ENCODE measurements around the gene SOX4.
A peak's percentile ranks its signal among the peaks of the same experiment; 100 is the strongest.

SOX4 gene

DNA sequence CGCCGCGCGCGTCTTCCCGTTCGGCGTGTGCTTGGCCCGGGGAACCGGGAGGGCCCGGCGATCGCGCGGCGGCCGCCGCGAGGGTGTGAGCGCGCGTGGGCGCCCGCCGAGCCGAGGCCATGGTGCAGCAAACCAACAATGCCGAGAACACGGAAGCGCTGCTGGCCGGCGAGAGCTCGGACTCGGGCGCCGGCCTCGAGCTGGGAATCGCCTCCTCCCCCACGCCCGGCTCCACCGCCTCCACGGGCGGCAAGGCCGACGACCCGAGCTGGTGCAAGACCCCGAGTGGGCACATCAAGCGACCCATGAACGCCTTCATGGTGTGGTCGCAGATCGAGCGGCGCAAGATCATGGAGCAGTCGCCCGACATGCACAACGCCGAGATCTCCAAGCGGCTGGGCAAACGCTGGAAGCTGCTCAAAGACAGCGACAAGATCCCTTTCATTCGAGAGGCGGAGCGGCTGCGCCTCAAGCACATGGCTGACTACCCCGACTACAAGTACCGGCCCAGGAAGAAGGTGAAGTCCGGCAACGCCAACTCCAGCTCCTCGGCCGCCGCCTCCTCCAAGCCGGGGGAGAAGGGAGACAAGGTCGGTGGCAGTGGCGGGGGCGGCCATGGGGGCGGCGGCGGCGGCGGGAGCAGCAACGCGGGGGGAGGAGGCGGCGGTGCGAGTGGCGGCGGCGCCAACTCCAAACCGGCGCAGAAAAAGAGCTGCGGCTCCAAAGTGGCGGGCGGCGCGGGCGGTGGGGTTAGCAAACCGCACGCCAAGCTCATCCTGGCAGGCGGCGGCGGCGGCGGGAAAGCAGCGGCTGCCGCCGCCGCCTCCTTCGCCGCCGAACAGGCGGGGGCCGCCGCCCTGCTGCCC, 1.1 kb downstream of the SOX4 start:
- DNase-seq, result peak; percentile 77 to 91 (median 86)

DNA sequence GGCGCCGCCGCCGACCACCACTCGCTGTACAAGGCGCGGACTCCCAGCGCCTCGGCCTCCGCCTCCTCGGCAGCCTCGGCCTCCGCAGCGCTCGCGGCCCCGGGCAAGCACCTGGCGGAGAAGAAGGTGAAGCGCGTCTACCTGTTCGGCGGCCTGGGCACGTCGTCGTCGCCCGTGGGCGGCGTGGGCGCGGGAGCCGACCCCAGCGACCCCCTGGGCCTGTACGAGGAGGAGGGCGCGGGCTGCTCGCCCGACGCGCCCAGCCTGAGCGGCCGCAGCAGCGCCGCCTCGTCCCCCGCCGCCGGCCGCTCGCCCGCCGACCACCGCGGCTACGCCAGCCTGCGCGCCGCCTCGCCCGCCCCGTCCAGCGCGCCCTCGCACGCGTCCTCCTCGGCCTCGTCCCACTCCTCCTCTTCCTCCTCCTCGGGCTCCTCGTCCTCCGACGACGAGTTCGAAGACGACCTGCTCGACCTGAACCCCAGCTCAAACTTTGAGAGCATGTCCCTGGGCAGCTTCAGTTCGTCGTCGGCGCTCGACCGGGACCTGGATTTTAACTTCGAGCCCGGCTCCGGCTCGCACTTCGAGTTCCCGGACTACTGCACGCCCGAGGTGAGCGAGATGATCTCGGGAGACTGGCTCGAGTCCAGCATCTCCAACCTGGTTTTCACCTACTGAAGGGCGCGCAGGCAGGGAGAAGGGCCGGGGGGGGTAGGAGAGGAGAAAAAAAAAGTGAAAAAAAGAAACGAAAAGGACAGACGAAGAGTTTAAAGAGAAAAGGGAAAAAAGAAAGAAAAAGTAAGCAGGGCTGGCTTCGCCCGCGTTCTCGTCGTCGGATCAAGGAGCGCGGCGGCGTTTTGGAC, 2.0 kb downstream of the SOX4 start:
- DNase-seq, result peak in 3 of 4 experiments; percentile 13 to 50 (median 19)

DNA sequence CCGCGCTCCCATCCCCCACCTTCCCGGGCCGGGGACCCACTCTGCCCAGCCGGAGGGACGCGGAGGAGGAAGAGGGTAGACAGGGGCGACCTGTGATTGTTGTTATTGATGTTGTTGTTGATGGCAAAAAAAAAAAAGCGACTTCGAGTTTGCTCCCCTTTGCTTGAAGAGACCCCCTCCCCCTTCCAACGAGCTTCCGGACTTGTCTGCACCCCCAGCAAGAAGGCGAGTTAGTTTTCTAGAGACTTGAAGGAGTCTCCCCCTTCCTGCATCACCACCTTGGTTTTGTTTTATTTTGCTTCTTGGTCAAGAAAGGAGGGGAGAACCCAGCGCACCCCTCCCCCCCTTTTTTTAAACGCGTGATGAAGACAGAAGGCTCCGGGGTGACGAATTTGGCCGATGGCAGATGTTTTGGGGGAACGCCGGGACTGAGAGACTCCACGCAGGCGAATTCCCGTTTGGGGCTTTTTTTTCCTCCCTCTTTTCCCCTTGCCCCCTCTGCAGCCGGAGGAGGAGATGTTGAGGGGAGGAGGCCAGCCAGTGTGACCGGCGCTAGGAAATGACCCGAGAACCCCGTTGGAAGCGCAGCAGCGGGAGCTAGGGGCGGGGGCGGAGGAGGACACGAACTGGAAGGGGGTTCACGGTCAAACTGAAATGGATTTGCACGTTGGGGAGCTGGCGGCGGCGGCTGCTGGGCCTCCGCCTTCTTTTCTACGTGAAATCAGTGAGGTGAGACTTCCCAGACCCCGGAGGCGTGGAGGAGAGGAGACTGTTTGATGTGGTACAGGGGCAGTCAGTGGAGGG, 2.8 kb downstream of the SOX4 start:
- DNase-seq, result peak; percentile 19 to 63 (median 47)

DNA sequence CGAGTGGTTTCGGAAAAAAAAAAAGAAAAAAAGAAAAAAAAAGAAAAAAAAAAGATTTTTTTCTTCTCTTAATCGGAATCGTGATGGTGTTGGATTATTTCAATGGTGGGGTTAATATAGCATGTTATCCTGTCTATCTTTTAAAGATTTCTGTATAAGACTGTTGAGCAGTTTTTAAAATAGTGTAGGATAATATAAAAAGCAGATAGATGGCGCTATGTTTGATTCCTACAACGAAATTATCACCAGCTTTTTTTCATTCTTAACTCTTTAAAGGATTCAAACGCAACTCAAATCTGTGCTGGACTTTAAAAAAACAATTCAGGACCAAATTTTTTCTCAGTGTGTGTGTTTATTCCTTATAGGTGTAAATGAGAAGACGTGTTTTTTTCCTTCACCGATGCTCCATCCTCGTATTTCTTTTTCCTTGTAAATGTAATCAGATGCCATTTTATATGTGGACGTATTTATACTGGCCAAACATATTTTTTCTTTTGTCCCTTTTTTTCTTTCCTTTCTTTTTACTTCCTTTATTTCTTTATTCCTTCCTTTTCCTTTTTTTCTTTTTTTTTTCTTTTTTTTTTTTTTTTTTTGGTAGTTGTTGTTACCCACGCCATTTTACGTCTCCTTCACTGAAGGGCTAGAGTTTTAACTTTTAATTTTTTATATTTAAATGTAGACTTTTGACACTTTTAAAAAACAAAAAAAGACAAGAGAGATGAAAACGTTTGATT, 3.6 kb downstream of the SOX4 start:
- peak in 3 of 4 experiments; percentile 14 to 71 (median 53) for DNase-seq

DNA sequence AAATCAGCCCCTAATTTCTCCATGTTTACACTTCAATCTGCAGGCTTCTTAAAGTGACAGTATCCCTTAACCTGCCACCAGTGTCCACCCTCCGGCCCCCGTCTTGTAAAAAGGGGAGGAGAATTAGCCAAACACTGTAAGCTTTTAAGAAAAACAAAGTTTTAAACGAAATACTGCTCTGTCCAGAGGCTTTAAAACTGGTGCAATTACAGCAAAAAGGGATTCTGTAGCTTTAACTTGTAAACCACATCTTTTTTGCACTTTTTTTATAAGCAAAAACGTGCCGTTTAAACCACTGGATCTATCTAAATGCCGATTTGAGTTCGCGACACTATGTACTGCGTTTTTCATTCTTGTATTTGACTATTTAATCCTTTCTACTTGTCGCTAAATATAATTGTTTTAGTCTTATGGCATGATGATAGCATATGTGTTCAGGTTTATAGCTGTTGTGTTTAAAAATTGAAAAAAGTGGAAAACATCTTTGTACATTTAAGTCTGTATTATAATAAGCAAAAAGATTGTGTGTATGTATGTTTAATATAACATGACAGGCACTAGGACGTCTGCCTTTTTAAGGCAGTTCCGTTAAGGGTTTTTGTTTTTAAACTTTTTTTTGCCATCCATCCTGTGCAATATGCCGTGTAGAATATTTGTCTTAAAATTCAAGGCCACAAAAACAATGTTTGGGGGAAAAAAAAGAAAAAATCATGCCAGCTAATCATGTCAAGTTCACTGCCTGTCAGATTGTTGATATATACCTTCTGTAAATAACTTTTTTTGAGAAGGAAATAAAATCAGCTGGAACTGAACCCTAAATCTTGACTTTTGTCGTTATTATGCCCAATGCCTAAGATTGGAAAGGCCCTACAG, 4.5 kb downstream of the SOX4 start:
- DNase-seq, result peak in 2 of 4 experiments; percentile 15 to 45

DNA sequence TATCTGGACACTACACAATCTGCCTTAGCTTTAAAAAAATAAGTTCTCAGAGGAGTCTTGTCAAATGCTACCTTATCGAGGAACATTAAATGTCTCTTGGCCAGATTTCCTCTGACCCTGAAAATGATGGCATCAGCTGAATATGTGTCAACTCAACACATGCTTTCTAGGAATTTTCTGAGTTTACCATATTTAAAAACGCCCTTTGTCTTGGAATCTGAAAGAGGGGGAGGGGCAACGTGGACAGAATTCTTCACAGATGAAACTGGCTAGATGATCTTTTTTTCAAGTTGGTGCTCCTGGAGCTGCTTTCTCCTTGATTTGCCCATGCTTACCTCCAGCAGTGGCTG, 5.1 kb downstream of the SOX4 start:
- no peak for DNase-seq

DNA sequence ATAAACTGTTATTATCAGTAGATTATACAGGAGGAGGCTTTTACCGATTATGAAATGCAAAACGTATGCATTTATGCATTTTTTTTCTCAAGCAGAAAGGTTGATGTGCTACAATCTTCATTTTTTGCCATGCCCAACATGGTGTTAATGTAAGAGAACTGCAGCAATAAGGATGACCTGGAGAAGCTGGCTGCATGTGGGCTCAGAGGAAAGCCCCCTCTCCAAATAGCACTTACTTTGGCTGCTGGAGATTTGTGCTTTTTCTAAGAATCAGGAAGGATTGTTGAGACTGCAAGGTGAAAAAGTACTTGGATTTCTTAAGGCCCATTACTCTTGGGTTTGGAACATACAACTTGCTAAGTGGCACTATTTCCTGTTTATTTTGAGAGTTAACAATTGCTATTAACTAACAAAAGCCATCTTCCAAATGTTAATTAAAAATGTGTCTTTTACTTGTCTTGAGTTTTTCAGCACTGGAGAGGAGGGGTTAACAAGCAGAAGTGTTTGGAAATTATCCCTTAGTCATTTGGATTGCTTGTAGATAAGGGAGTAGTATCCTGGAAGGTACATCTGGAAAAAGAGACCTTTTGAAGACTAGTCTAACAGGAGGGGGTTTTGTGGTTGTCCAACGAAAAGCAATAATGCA, 5.6 kb downstream of the SOX4 start:
- no peak for DNase-seq

DNA sequence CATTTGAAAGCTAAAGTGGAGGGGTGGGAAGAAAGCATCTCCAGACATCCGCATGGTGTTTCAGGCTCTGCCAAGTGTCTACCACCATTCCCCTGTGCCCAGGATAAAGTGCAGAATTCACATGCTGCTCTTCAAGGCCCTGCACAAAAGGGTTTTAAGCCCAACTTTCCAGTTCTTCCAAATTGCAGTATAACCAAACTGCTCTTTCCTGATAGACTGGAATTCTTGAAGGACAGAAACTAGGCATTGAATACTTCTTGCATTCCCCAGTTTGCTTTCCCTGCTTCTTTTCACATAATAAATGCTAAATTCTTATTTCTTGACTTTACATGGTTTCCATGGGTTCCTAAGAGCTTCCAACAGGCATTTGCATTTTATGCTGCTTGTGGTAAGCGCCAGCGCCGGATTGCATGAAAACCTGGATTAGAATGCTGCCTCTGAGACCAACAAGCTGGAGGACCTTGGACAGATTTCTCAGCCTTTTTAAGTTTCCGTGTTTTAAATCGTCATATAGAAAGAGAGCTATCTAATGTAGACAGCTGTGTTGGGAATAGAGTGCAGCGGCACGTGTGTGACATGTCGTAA, 7.9 kb downstream of the SOX4 start:
- DNase-seq, result no peak

DNA sequence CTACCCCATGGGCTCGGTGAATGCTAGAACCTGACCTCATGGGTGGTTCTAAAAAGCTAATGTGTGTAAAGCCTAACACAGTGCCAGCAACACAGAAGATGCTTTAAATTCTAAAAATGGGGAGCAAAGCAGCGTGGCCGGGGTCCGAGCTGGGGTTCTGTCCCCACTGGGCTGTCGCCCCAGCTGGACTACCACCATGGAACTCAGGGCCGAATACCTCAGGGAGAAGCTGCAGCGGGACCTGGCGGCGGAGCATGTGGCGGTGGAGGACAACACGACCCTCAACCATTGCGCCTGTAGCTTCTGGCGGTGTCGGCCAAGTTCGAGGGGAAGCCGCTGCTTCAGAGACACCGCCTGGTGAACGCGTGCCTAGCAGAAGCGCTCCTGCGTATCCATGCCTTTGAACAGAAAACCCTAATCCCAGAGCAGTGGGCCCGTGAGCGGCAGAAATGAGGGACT, 8.4 kb downstream of the SOX4 start:
- DNase-seq, result no peak

DNA sequence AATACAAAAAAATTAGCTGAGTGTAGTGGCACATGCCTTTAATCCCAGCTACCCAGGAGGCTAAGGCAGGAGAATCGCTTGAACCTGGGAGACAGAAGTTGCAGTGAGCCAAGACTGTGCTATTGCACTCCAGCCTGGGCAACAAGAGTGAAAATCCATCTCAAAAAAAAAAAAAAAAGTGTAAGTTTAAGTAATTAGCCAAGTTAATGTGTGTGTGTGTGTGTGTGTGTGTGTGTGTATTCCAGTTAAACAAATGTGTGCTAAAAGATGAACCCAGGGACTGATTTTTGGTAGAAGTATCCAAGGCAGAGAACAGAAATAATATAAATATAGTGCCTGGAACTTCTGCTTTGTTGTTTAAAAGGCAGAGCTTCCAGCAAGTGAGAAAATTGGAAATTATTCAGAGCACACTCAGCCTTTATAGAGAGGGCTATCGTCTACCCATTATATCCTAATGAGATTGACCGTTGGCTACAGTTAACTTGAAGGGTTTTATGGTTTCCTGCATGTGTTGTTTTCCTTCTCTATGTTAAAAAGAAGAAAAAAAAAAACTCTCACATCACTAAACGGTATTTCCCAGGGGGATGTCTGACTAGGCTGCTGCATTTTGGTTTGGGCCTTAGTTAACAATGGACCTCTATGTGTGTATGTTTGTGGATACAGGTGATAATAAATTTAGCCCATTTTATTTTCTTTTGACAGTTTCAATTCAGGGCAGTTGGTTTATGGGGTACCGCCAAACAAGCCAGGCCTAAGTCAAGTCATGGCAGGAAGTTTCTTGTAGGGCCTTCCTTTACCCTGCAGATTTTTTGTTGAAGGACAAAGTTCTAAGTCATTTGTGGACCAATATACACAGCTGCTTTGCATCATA, 9.8 kb downstream of the SOX4 start:
- no peak for DNase-seq

DNA sequence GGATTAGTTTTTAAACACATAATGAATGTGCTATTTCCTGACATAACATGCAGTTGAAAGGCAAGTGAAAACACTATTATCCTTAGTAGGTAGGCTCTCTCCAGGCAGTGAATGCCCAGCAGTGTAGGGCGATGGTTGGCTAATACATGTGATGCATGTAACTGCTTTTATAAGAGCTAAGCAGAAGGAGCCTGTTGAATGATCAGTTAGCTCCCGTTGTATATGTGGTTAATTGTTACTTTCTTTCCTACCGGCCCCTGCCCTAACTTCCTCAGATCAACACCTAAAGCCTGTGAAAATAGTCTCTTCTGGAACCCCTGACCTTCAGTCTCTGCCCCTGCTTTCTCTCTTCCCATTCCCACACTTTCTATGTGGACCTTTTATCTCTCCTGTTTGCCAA, 10.5 kb downstream of the SOX4 start:
- DNase-seq, result no peak

DNA sequence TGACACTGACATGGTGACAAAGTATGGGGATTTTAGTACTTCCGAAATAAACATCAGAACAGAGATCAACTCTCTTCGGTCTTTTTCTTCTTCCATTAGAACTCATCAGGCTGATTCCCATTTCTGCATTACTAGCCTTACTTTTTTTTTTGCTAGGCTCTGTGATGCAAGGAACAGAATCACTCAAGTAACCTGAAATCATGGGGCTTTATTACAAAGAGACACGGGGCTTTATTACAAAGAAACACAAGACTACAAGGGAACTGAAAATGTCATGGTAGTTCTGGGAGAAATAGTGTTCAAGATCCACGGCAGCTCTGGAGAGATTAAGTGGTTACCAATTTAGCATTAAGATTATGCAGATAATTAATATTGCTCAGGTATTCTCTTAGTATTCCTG, 11.6 kb downstream of the SOX4 start:
- peak in 3 of 4 experiments; percentile 18 to 63 (median 49) for DNase-seq

DNA sequence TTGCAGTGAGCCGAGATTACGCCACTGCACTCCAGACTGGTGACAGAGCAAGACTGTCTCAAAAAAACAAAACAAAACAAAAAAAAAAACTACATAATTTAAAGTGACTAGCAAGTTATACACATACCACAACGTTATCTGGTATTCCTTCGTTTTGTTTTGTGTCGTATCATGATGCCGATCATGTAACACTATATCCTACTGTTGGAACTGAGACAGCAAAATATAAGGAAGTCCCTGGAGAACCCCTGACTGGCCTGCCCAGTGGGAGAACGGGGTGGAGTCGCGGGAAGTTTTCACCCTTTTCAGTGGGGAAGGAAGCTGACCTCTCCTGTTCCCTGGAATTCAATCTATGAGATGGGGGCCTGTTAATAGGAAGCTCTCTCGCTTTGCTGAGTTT, 15.1 kb downstream of the SOX4 start:
- DNase-seq, result peak; percentile 18 to 66 (median 45)

DNA sequence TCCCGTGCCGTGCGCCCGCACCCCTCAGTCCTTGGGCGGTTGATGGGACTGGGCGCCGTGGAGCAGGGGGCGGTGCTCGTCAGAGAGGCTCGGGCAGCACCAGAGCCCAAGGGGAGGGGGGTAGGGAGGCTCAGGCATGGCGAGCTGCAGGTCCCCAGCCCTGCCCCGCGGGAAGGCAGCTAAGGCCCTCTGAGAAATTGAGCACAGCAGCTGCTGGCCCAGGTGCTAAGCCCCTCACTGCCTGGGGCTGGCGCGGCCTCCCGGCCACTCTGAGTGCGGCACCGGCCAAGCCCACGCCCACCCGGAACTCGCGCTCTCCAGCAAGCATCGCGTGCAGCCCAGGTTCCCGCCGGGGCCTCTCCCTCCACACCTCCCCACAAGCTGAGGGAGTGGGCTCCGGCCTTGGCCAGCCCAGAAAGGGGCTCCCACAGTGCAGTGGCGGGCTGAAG, 16.4 kb downstream of the SOX4 start:
- no peak for DNase-seq

DNA sequence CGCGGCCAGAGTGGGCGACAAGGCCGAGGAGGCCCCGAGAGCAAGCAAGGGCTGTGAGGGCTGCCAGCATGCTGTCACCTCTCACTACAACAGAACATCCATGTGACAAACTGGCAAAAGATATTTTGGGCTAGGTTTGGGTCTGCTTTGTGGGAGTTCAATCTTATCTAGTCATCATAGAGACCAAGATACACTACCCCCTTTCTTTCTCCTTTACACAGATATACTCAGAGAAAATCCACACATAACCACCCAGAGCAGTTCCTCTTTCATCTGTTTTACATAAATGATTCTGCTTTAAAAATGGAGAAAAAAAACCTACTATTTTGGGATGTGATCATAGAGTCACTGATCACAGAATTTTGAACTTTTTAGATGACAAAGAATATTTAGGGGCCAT, 16.8 kb downstream of the SOX4 start:
- DNase-seq, result peak in 1 of 4 experiments; percentile 41

DNA sequence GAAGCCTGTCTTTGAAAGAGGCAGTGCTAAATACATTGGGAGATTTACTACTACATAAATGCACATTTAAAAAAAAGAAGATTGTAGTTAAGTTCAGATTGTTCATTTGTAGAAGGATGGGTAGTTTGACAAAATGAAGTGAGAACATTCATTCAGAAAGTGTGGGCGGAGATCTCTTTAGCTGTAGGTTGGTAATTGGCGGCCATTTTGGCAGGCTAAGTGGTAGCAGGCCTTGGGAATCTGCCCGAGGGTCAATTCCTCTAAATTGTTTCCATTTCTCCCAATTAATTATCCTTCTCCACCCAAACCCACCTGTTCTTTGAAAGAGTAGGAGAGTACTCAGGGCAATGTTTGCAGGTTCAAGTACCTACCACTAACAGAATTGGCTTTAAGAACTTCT, 17.9 kb downstream of the SOX4 start:
- DNase-seq, result no peak

DNA sequence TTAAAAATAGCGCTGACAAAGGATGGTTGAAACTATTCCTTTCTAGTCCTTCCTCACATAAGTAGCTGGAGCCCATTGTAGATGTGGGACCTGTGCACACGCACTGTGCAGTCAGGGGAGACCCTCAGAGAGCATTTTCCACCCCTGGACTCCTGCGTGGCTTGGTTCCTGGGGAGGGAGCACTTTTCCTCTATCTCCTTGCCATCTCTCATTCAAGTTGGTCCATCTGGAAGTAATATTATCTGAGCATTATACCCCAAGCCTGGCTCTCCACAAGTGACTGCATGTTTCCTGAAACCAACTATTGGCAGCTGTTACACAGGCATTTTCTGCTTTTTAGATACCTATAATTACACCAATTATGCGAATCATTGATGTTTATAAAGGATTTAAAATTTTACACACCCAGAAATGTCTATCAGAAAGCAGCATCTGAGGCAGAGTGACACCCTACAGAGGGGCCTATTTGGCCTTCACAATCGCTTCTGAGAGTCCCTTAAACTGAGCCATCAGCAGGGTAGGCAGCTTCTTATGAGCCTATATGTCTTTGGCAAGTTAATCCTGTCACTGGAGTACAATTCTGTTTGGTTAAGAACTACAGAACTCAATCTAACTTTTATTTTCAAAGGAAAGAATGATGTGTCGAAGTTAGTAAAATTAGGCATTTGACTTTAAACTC, 18.7 kb downstream of the SOX4 start:
- DNase-seq, result no peak

DNA sequence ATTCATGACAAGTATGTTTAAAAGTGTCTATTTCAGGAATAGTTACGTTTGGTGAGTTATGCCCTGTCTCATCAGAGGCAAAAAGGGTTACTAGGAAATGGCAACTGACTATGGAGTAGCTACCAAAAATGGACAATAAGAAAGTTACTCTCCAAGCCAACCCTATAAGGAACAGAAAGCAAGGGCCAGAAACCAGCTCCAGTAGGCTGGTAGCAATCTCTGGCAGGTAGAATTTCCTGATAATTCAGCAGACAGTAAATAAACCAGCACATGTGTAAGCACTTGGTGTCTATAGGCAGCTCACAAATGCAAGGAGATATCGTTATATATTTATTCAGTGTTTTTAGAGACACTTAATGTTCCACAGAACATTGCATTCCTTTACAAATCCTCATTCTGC, 20.3 kb downstream of the SOX4 start:
- no peak for DNase-seq

Measured in suppressor macrophage (primary cell).